ENCODE data around the gene CLINT1.
A peak's percentile ranks its signal among the peaks of the same experiment; 100 is the strongest.

The CLINT1 gene

GRCh38 chr5:157748760-157749461 lies 110.0 kb downstream of the CLINT1 start:
- no peak for DNase-seq

GRCh38 chr5:157747766-157748700 lies 110.9 kb downstream of the CLINT1 start:
- no peak for DNase-seq

GRCh38 chr5:157747173-157747740 lies 111.7 kb downstream of the CLINT1 start:
- no peak for DNase-seq

- no peak for DNase-seq
Observed at GRCh38 chr5:157745041-157745456, 113.9 kb downstream of the CLINT1 start.

GRCh38 chr5:157744051-157745011 lies 114.6 kb downstream of the CLINT1 start:
- peak in 1 of 4 experiments; percentile 6 for DNase-seq

GRCh38 chr5:157743163-157744050 lies 115.5 kb downstream of the CLINT1 start, which contains the start of gene LSM11:
TSS of gene LSM11 (plus strand) at chr5:157743712. CDS start at chr5:157743751, 39 bp downstream.
- peak; percentile 78 to 87 (median 80) for DNase-seq

- no peak for DNase-seq
Observed at GRCh38 chr5:157741131-157741530, 117.8 kb downstream of the CLINT1 start.

GRCh38 chr5:157740229-157740610 lies 118.7 kb downstream of the CLINT1 start:
- DNase-seq: no peak

GRCh38 chr5:157739388-157740228 lies 119.3 kb downstream of the CLINT1 start:
- DNase-seq: no peak

- no peak for DNase-seq
Observed at GRCh38 chr5:157735991-157736390, 123.0 kb downstream of the CLINT1 start.

Measured in activated naive CD4-positive, alpha-beta T cell (primary cell).